NB4 (cell line): Measurements from ENCODE around the gene MED28.
A peak's percentile ranks its signal among the peaks of the same experiment; 100 is the strongest.

Experiments
- DNase-seq: peaks from one replicate; pipeline ENCODE4 v3.0.0; 2010; ENCODE audit warnings: low read depth
- H3K4me3 ChIP-seq: one replicate; pipeline ENCODE4 v1.5.1; 2011; ENCODE audit warnings: mild to moderate bottlenecking, low read depth, low read length, moderate library complexity
- CTCF ChIP-seq: IDR thresholded peaks from one replicate; pipeline ENCODE4 v1.5.1; 2012; ENCODE audit warnings: low read depth, low read length
- MAX ChIP-seq: IDR thresholded peaks from 2 replicates; pipeline ENCODE4 v1.6.1; 2011; ENCODE audit warnings: low read depth, low read length
- MYC ChIP-seq: IDR thresholded peaks from 2 replicates; pipeline ENCODE4 v1.6.1; 2011; ENCODE audit warnings: low read depth, low read length
- POLR2A ChIP-seq: IDR thresholded peaks from 2 replicates; pipeline ENCODE4 v1.6.1; 2011; ENCODE audit warnings: mild to moderate bottlenecking; ENCODE audit not compliant: insufficient read length; ENCODE audit errors: extremely low read depth

Gene MED28

GRCh38 chr4:17577665-17578481 lies 36.6 kb upstream of the MED28 start:
- peak; percentile 57 for DNase-seq
- TF ChIP-seq MYC (no peak), CTCF (peak; percentile 4)
- H3K4me3 ChIP-seq, result peak overlapping the region; percentile 79

DNA sequence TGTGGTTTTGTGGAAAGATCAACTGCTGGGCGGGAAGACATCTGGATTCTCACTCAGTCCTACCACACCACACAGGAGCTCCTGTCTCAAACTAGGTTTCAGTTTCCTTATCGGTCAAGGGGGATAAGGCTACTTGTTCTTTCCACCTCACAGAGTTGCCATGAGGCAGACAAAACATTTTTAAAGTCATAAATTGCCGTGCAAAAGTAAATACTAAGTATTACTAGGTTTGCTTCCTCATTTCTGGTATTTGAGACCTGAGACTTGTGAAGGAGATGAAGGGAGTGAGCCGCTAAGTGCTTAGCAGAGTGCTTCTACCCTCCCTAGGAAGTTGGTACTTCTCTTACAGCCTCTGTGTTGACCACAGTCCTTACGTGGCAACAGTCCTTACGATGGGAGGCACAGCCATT lies 36.0 kb upstream of the MED28 start:
- peak; percentile 76 for DNase-seq
- peak overlapping the region; percentile 79 for H3K4me3 ChIP-seq
- no peak for TF ChIP-seq CTCF
- TF ChIP-seq POLR2A, result no peak
- peak; percentile 46; the same call in 1 of the 2 replicates for TF ChIP-seq MYC
- no peak for TF ChIP-seq MAX

DNA sequence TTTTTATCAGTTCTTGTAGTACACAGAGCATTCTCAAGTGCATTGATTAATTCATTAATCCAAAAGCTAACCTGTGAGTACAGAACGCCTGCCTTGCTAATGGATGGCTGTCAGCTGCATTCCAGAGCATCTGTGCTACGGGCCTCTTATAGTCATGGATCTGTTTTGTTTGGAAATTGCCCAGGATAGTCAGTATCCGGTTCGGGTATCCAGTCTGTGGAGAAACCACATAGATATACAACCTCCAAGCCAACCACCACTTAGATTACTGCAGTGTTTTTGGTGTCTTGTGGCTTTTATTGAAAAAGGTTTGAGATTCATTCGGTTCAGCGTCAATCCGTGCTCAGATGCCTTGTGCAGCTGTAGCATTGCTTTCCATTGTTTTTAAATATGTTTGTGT lies 33.5 kb upstream of the MED28 start:
- DNase-seq, result no peak
- no peak overlapping the region for H3K4me3 ChIP-seq
- no peak for TF ChIP-seq MAX
- TF ChIP-seq POLR2A, result no peak
- no peak for TF ChIP-seq MYC
- TF ChIP-seq CTCF, result no peak

DNA sequence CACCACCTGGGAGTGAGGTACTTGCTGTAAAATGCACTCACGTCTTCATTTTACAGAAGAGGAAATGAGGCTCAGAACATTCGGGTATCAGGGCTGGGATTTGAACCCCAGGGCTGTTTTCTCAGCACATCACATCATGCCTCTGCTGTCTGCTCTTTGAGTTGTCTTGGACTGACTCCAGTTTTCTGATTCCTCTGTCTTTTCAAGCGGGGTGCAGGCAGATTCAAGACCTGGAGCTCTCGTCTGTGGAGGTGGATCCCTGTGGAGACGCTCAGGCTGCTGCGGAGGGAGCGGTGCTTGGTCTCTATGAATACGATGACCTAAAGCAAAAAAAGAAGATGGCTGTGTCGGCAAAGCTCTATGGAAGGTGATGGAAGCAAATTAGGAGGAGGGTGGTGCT lies 31.2 kb upstream of the MED28 start:
- DNase-seq, result no peak
- no peak overlapping the region for H3K4me3 ChIP-seq
- TF ChIP-seq MYC, result no peak
- no peak for TF ChIP-seq MAX
- TF ChIP-seq CTCF, result no peak
- TF ChIP-seq POLR2A, result no peak

DNA sequence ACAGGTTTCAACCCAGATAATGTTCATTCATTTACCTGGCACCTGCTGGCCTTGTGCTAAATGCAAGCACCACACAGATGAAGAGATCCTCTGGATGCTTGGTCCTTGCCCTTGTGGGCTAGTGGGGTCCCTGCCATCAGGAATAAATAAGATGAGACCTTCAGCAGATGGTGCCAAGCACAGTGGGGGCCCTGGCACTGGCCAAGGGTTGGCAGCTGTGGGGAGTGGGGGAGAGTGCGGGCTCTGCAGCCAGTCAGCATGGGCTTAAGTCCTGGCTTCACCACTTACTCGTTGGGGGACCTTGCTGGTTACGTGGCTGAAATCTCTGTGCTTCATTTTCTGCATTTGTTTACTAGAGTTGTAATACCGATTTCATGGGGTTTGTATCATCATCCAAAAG lies 30.5 kb upstream of the MED28 start:
- TF ChIP-seq MAX (no peak), MYC (no peak), POLR2A (no peak), CTCF (no peak)
- no peak for DNase-seq
- H3K4me3 ChIP-seq, result no peak overlapping the region
